ENCODE data around the gene AP3S1.

Gene AP3S1

GRCh38 chr5:115941051-115941675, 99.4 kb downstream of the AP3S1 start:
- DNase-seq = no peak

- no peak for DNase-seq
Observed at GRCh38 chr5:115944501-115944900, 102.8 kb downstream of the AP3S1 start.

- no peak for DNase-seq
Observed at GRCh38 chr5:115946655-115947054, 104.9 kb downstream of the AP3S1 start.

- DNase-seq = no peak
Observed at GRCh38 chr5:115947260-115947659, 105.5 kb downstream of the AP3S1 start.

- no peak for DNase-seq
Observed at GRCh38 chr5:115948091-115948534, 106.4 kb downstream of the AP3S1 start.

- DNase-seq = no peak
Observed at GRCh38 chr5:115949096-115949495, 107.4 kb downstream of the AP3S1 start.

GRCh38 chr5:115952588-115952987, 110.9 kb downstream of the AP3S1 start:
- no peak for DNase-seq

- no peak for DNase-seq
Observed at GRCh38 chr5:115954144-115954543, 112.4 kb downstream of the AP3S1 start.

GRCh38 chr5:115956957-115957356, 115.2 kb downstream of the AP3S1 start:
- no peak for DNase-seq

GRCh38 chr5:115961381-115962238, 119.9 kb downstream of the AP3S1 start:
- DNase-seq = no peak

- no peak for DNase-seq
Observed at GRCh38 chr5:115962239-115962564, 120.5 kb downstream of the AP3S1 start, which contains the start of gene LVRN. TSS of gene LVRN (plus strand) at chr5:115962475. CDS start at chr5:115962618, 143 bp downstream.

GRCh38 chr5:115962565-115963402, 121.0 kb downstream of the AP3S1 start:
- no peak for DNase-seq

GRCh38 chr5:115963566-115963965, 121.8 kb downstream of the AP3S1 start:
- no peak for DNase-seq
